HepG2 (cell line): Measurements from ENCODE around the gene NRAP. TPM values are rescaled to one million over a fixed set of nuclear protein-coding genes. Genes with fewer than 3 reads are reported as not detected.

Experiments used
- ATAC-seq: fragments of 200-7000 bp; cut with Tn5 transposase; 3 replicates; pipeline ENCODE4 v1.9.1; 2020; ENCODE audit warnings: mild to moderate bottlenecking, moderate library complexity
- BruUV-seq: library from RNA; stranded (reverse); fragments of 400-500 nt; replicated peaks from 2 replicates; lab custom pipeline; 2021; lab: Mats Ljungman, UMichigan
- CTCF ChIA-PET: fragments of 300-600 bp; formaldehyde crosslinking; extraction: SDS; loops from one replicate; lab custom pipeline; 2021; ENCODE audit warnings: low total read pairs, inconsistent platforms, low intra/inter-chr PET ratio; lab: Yijun Ruan, JAX
- POLR2A ChIA-PET: fragments of 350-600 bp; sonication (Branson Sonifier 250); formaldehyde crosslinking; loops from one replicate; lab custom pipeline; 2020; ENCODE audit warnings: antibody characterized with exemption, inconsistent platforms; lab: Yijun Ruan, JAX
- DNase-seq: peaks from one replicate; pipeline ENCODE4 v3.0.0-alpha.2; 2015; ENCODE audit warnings: low spot score
- FAIRE-seq: peaks from 3 replicates; lab custom pipeline; 2011; peaks lifted over from hg19 to GRCh38; lab: Jason Lieb, UNC
- H2AFZ ChIP-seq: one replicate; pipeline ENCODE4 v1.6.1; 2011; ENCODE audit warnings: low read length, inconsistent platforms
- H3K27ac ChIP-seq: fragments of 300-600 bp; 3 replicates; pipeline ENCODE4 v1.8.0; 2011; ENCODE audit warnings: mixed run types, mild to moderate bottlenecking, mixed read lengths, low read length, inconsistent platforms; ENCODE audit not compliant: insufficient read depth; ENCODE audit errors: extremely low read length
- H3K27me3 ChIP-seq, 2 experiments: fragments of 200-600 bp in 1 of 2; 2 replicates in 1 of 2; 3 replicates in 1 of 2; pipeline versions ENCODE4 v1.6.0 to v1.8.0; 2011; ENCODE audit warnings: low read length in 2 of 2, mild to moderate bottlenecking in 2 of 2, moderate library complexity in 2 of 2, inconsistent platforms in 1 of 2; ENCODE audit not compliant: insufficient read depth in 2 of 2, control insufficient read depth in 1 of 2
- H3K36me3 ChIP-seq, 2 experiments: fragments of 200-600 bp in 1 of 2; replicated peaks in 1 of 2; 2 replicates in 1 of 2; 3 replicates in 1 of 2; pipeline versions ENCODE4 v1.5.1 to v1.8.0; 2011; ENCODE audit warnings: low read length in 2 of 2, inconsistent platforms in 1 of 2; ENCODE audit not compliant: insufficient read depth in 2 of 2, control insufficient read depth in 1 of 2
- H3K4me1 ChIP-seq: 2 replicates; pipeline ENCODE4 v1.5.1; 2012; ENCODE audit warnings: low read length, inconsistent platforms; ENCODE audit not compliant: insufficient read depth
- H3K4me2 ChIP-seq: 2 replicates; pipeline ENCODE4 v1.6.0; 2011; ENCODE audit warnings: low read depth, low read length, inconsistent platforms
- H3K4me3 ChIP-seq, 3 experiments: fragments of 200-600 bp in 1 of 3; sonication (generic), shearing (Covaris generic) in 1 of 3; replicated peaks in 1 of 3; 2 replicates each; pipeline ENCODE4 v1.5.1; 2011 to 2016; ENCODE audit warnings: low read length in 3 of 3, inconsistent platforms in 2 of 3, low read depth in 2 of 3, mild to moderate bottlenecking in 2 of 3, control low read depth in 1 of 3, mixed read lengths in 1 of 3; ENCODE audit not compliant: insufficient read depth in 1 of 3
- H3K79me2 ChIP-seq: one replicate; pipeline ENCODE4 v1.6.1; 2011; ENCODE audit warnings: low read length, inconsistent platforms; ENCODE audit not compliant: insufficient read depth
- H3K9ac ChIP-seq: 2 replicates; pipeline ENCODE4 v1.6.0; 2011; ENCODE audit warnings: mild to moderate bottlenecking, low read depth, low read length, inconsistent platforms; ENCODE audit not compliant: insufficient read depth
- H3K9me3 ChIP-seq: 2 replicates; pipeline ENCODE4 v1.5.1; 2012; ENCODE audit warnings: mild to moderate bottlenecking, low read length
- H4K20me1 ChIP-seq: 2 replicates; pipeline ENCODE4 v1.6.0; 2011; ENCODE audit warnings: inconsistent platforms, mild to moderate bottlenecking, low read length, moderate library complexity; ENCODE audit not compliant: insufficient read depth
- ARNT2 ChIP-seq: sonication (generic); formaldehyde crosslinking; IDR thresholded peaks from 2 replicates; pipeline ENCODE4 v1.8.0; 2022; ENCODE audit warnings: mild to moderate bottlenecking, low read depth, missing genetic modification reagents, moderate library complexity
- GATAD2A ChIP-seq: IDR thresholded peaks from 2 replicates; pipeline ENCODE4 v1.6.1; 2016
- MAFF ChIP-seq: IDR thresholded peaks from 2 replicates; pipeline ENCODE4 v1.6.1; 2011; ENCODE audit warnings: low read depth, low read length, improper control_type of control experiment
- PRPF4 ChIP-seq: fragments of 200-400 bp; formaldehyde crosslinking; IDR thresholded peaks from 2 replicates; pipeline ENCODE4 v1.6.1; 2016; ENCODE audit warnings: low read length, low read depth; ENCODE audit not compliant: poor library complexity, severe bottlenecking
- RFX1 ChIP-seq: fragments of 450-650 bp; IDR thresholded peaks from 2 replicates; pipeline ENCODE4 v1.6.1; 2017
- ZNF10 ChIP-seq: sonication (generic); formaldehyde crosslinking; IDR thresholded peaks from 2 replicates; pipeline ENCODE4 v1.4.0; 2020; ENCODE audit warnings: mild to moderate bottlenecking, low read depth, missing genetic modification reagents, borderline replicate concordance
- WGBS: methylation state at CpG from one replicate; pipeline ENCODE4 v1.1.6; 2017; ENCODE audit warnings: low lambda C conversion rate; 5-methylcytosine and 5-hydroxymethylcytosine counted together
- in situ Hi-C: cut with HindIII; loops from 2 replicates; pipeline ENCODE4 v1.10.0; 2017; ENCODE audit warnings: low pct_unique_long_range_greater_than_20kb; ENCODE audit not compliant: extremely low pct_ligation_motif_present
- intact Hi-C: fragments of 100-400 bp; cut with micrococcal nuclease; formaldehyde crosslinking; loops from one replicate; pipeline ENCODE4 v1.10.0; 2022; ENCODE audit not compliant: unreplicated experiment
- polyA plus RNA-seq, 8 experiments: library from polyadenylated mRNA; depleted of rRNA in 3 of 8; stranded (reverse) in 7 of 8; unstranded in 1 of 8; fragments of >200 nt; fragmentation: Illumina TruSeq in 4 of 8; extraction: Trizol in 4 of 8; gene quantifications; 2 replicates each; pipeline versions ENCODE4 v1.2.1 to v1.2.3, GENCODE V29; 2011 to 2016; ENCODE audit warnings: low read depth in 4 of 8, missing spikeins in 1 of 8, mixed read lengths in 1 of 8; ENCODE audit not compliant: insufficient read depth in 1 of 8
- total RNA-seq, 5 experiments: library from RNA; depleted of rRNA; stranded (reverse); fragments of >200 nt; fragmentation: Illumina TruSeq; extraction: Trizol; gene quantifications; 2 replicates each; pipeline ENCODE4 v1.2.3, GENCODE V29; 2016; ENCODE audit warnings: low read depth in 1 of 5
- TF ChIP-seq, protein P1 (sequence below): conservative IDR thresholded peaks from 2 replicates; pipeline ENCODE4 v1.6.1; 2018; ENCODE audit warnings: missing genetic modification reagents
- TF ChIP-seq, protein P2 (sequence below): sonication (generic); formaldehyde crosslinking; IDR thresholded peaks from 2 replicates; pipeline ENCODE4 v1.8.1; 2022; ENCODE audit warnings: mild to moderate bottlenecking, missing genetic modification reagents
- TF ChIP-seq, protein P3 (sequence below): sonication (generic); formaldehyde crosslinking; IDR thresholded peaks from 2 replicates; pipeline ENCODE4 v1.4.0; 2020; ENCODE audit warnings: missing genetic modification reagents

NRAP gene
- total and polyA plus RNA-seq, 2 of the 13 experiments (the other 11 are each of a cell fraction or from before 2014, with no cell fraction given), result not detected

DNA sequence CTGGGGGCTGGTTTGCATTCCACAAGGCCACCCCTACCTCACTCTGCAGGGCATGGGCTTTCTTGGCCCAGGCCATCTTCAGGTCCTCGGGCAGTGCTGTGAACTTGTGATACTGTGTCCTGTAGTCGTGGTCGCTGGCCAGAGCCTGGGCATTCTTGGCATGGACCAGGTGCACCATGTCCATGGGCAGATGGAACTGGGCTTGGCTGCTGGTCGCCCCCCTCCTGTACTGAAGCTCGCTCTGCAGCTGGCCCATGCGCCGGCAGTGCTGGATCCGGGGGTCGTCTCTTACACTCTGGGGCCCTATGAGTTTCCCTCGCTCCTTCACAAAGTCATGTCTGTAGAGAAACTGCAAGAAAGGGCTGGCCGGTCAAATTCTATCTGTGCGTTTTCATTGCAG is 59.3 kb downstream of the NRAP start:
- CTCF ChIA-PET, result no interaction called here
- intact Hi-C loops, result no loop called here
- TF ChIP-seq, protein P1, sequence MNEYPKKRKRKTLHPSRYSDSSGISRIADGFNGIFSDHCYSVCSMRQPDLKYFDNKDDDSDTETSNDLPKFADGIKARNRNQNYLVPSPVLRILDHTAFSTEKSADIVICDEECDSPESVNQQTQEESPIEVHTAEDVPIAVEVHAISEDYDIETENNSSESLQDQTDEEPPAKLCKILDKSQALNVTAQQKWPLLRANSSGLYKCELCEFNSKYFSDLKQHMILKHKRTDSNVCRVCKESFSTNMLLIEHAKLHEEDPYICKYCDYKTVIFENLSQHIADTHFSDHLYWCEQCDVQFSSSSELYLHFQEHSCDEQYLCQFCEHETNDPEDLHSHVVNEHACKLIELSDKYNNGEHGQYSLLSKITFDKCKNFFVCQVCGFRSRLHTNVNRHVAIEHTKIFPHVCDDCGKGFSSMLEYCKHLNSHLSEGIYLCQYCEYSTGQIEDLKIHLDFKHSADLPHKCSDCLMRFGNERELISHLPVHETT (CRISPR knock-in tag), result no peak
- no peak for TF ChIP-seq ARNT2 (CRISPR knock-in tag)
- TF ChIP-seq, protein P2, sequence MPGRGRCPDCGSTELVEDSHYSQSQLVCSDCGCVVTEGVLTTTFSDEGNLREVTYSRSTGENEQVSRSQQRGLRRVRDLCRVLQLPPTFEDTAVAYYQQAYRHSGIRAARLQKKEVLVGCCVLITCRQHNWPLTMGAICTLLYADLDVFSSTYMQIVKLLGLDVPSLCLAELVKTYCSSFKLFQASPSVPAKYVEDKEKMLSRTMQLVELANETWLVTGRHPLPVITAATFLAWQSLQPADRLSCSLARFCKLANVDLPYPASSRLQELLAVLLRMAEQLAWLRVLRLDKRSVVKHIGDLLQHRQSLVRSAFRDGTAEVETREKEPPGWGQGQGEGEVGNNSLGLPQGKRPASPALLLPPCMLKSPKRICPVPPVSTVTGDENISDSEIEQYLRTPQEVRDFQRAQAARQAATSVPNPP (CRISPR knock-in tag), result no peak
- TF ChIP-seq PRPF4, result no peak
- TF ChIP-seq RFX1, result no peak
- TF ChIP-seq ZNF10 (CRISPR knock-in tag), result no peak
- no peak for TF ChIP-seq GATAD2A (CRISPR knock-in tag)
- TF ChIP-seq, protein P3, sequence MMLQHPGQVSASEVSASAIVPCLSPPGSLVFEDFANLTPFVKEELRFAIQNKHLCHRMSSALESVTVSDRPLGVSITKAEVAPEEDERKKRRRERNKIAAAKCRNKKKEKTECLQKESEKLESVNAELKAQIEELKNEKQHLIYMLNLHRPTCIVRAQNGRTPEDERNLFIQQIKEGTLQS (CRISPR knock-in tag), result no peak
- TF ChIP-seq MAFF, result no peak
- TF ChIP-seq, all 625 proteins: peak for 0
- POLR2A ChIA-PET, result no interaction called here
- no peaks in the 10 kb centered on the region for H3K36me3 ChIP-seq
- H3K4me1 ChIP-seq, result no peaks in the 10 kb centered on the region
- no peaks in the 10 kb centered on the region for H4K20me1 ChIP-seq
- no peak for FAIRE-seq
- H3K27ac ChIP-seq, result no peak overlapping the region
- H3K9ac ChIP-seq, result no peak overlapping the region
- H3K27me3 ChIP-seq, result no peaks in the 10 kb centered on the region
- no peaks in the 10 kb centered on the region for H3K79me2 ChIP-seq
- ATAC-seq, result no peak
- in situ Hi-C loops, result no loop called here
- no peak overlapping the region for H3K4me2 ChIP-seq
- H2AFZ ChIP-seq, result no peak overlapping the region
- no TSS peak for BruUV-seq
- DNase-seq, result no peak
- H3K9me3 ChIP-seq, result no peaks in the 10 kb centered on the region
- no peak overlapping the region for H3K4me3 ChIP-seq
- 44% methylated on average over 11 of the region's 12 CpGs for WGBS
